Neural cell (in vitro differentiated cells): ENCODE measurements around the gene UHRF2. TPM values are rescaled to one million over a fixed set of nuclear protein-coding genes. Genes with fewer than 3 reads are reported as not detected.

ENCODE experiments used
- H2AFZ ChIP-seq: fragments of 200-600, 300-800 bp; sonication (generic), shearing (Covaris generic); 2 replicates; pipeline ENCODE4 v1.6.0; 2014; ENCODE audit warnings: low read depth, mild to moderate bottlenecking, antibody characterized with exemption, low read length, moderate library complexity
- H3F3A ChIP-seq: fragments of 200-600 bp; shearing (Covaris generic); 2 replicates; pipeline ENCODE4 v1.6.1; 2016; ENCODE audit warnings: mild to moderate bottlenecking, moderate library complexity, mixed read lengths, antibody characterized with exemption, low read length; ENCODE audit not compliant: insufficient read depth, poor library complexity, severe bottlenecking
- H3K27ac ChIP-seq: fragments of 200-600, 300-800 bp; sonication (generic), shearing (Covaris generic); 2 replicates; pipeline ENCODE4 v1.5.1; 2014; ENCODE audit warnings: mild to moderate bottlenecking, low read length, moderate library complexity
- H3K27me3 ChIP-seq: fragments of 300-800, 200-600 bp; sonication (generic), shearing (Covaris generic); 2 replicates; pipeline ENCODE4 v1.6.0; 2014; ENCODE audit warnings: mild to moderate bottlenecking, low read depth, low read length, moderate library complexity; ENCODE audit not compliant: insufficient read depth
- H3K36me3 ChIP-seq: fragments of 300-800, 200-600 bp; sonication (generic), shearing (Covaris generic); 2 replicates; pipeline ENCODE4 v1.5.1; 2014; ENCODE audit warnings: mild to moderate bottlenecking, antibody characterized with exemption, low read length, moderate library complexity; ENCODE audit not compliant: insufficient read depth
- H3K4me2 ChIP-seq: fragments of 300-800, 200-600 bp; sonication (generic), shearing (Covaris generic); 2 replicates; pipeline ENCODE4 v1.6.0; 2014; ENCODE audit warnings: mild to moderate bottlenecking, low read length
- H3K4me3 ChIP-seq: fragments of 300-800, 200-600 bp; sonication (generic), shearing (Covaris generic); 2 replicates; pipeline ENCODE4 v1.5.1; 2014; ENCODE audit warnings: mild to moderate bottlenecking, low read length, moderate library complexity
- H3K79me2 ChIP-seq: fragments of 200-600 bp; shearing (Covaris generic); replicated peaks from 2 replicates; pipeline ENCODE4 v1.6.0; 2014; ENCODE audit warnings: mild to moderate bottlenecking, low read length, moderate library complexity; ENCODE audit not compliant: insufficient read depth
- H3K9ac ChIP-seq: fragments of 300-800, 200-600 bp; sonication (generic), shearing (Covaris generic); 2 replicates; pipeline ENCODE4 v1.6.1; 2016; ENCODE audit warnings: mild to moderate bottlenecking, low read length, mixed read lengths
- H3K9me2 ChIP-seq: fragments of 200-600 bp; shearing (Covaris generic); 2 replicates; pipeline ENCODE4 v1.6.1; 2016; ENCODE audit warnings: mild to moderate bottlenecking, low read length, mixed read lengths; ENCODE audit not compliant: insufficient read depth
- H3K9me3 ChIP-seq: fragments of 200-600, 300-800 bp; sonication (generic), shearing (Covaris generic); 2 replicates; pipeline ENCODE4 v1.6.1; 2016; ENCODE audit warnings: mild to moderate bottlenecking, mixed run types, low read length, moderate library complexity, mixed read lengths
- H4K20me1 ChIP-seq: fragments of 200-600 bp; shearing (Covaris generic); 2 replicates; pipeline ENCODE4 v1.6.1; 2016; ENCODE audit warnings: mild to moderate bottlenecking, mixed run types; ENCODE audit not compliant: insufficient read depth
- EP300 ChIP-seq: fragments of 450-650 bp; conservative IDR thresholded peaks from 2 replicates; pipeline ENCODE4 v1.6.1; 2014; ENCODE audit warnings: antibody characterized with exemption, mild to moderate bottlenecking, moderate library complexity; ENCODE audit not compliant: poor library complexity, severe bottlenecking
- EZH2 ChIP-seq: fragments of 200-600, 300-800 bp; shearing (Covaris generic), sonication (generic); IDR thresholded peaks from 2 replicates; pipeline ENCODE4 v1.6.1; 2014; ENCODE audit warnings: antibody characterized with exemption, low read length, borderline replicate concordance, mild to moderate bottlenecking; ENCODE audit not compliant: insufficient read depth, poor library complexity, severe bottlenecking
- MXI1 ChIP-seq: fragments of 450-650 bp; conservative IDR thresholded peaks from 2 replicates; pipeline ENCODE4 v1.6.1; 2014; ENCODE audit warnings: antibody characterized with exemption, mild to moderate bottlenecking; ENCODE audit not compliant: poor library complexity, severe bottlenecking
- POLR2AphosphoS5 ChIP-seq: IDR thresholded peaks from 2 replicates; pipeline ENCODE4 v1.6.1; 2012
- RAD21 ChIP-seq: fragments of 450-650 bp; conservative IDR thresholded peaks from 2 replicates; pipeline ENCODE4 v1.6.1; 2014; ENCODE audit warnings: antibody characterized with exemption, mild to moderate bottlenecking, moderate library complexity
- SMC3 ChIP-seq: fragments of 450-650 bp; conservative IDR thresholded peaks from 2 replicates; pipeline ENCODE4 v1.6.1; 2014; ENCODE audit warnings: antibody characterized with exemption, mild to moderate bottlenecking, moderate library complexity; ENCODE audit not compliant: poor library complexity
- TAF1 ChIP-seq: IDR thresholded peaks from 2 replicates; pipeline ENCODE4 v1.6.1; 2012; ENCODE audit warnings: low read depth
- polyA plus RNA-seq: library from polyadenylated mRNA; depleted of rRNA; stranded (reverse); fragments of >200 nt; gene quantifications from 2 replicates; pipeline ENCODE4 v1.2.3, GENCODE V29; 2014
- TF ChIP-seq, protein P1 (sequence below): fragments of 450-650 bp; IDR thresholded peaks from 2 replicates; pipeline ENCODE4 v1.5.1; 2014; ENCODE audit warnings: antibody characterized with exemption, mild to moderate bottlenecking, moderate library complexity; ENCODE audit not compliant: poor library complexity, severe bottlenecking
- TF ChIP-seq, protein P2 (sequence below): IDR thresholded peaks from 2 replicates; pipeline ENCODE4 v1.6.1; 2012; ENCODE audit warnings: borderline replicate concordance

Gene UHRF2
- polyA plus RNA-seq, 1 donor from 2014 or later: 96.6 TPM

DNA sequence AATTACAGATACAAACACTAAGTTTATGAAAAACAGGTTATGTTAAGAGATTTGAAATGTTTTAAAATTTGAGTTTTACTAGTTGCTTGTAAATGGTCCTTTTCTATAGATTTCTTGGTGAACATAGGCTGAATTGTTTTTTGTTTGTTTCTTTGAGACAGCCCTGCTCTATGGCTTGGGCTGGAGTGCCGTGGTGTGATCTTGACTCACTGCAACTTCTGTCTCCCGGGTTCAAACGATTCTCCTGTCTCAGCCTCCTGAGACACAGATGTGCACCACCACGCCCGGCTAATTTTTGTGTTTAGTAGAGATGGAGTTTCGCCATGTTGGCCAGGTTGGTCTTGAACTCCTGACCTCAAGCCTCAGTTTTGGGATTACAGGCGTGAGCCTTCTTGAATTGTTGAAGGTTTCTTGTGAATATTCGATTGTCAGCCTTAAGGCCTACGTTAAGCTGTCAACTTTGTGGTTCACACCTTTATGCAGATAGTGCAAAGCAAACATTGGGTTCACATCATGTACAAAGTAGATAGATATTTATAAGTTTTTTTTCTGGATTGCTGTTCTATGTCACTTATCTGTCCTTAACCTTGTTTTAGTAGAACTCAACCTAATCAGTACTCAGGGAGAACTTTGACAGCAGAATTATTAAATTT, 26.2 kb downstream of the UHRF2 start:
- Histone ChIP-seq H3K4me3 (no peak overlapping the region), H3K4me2 (no peak overlapping the region), H3K9ac (no peak overlapping the region), H3K79me2 (peaks cover 53% of the 10 kb centered on the region), H3F3A (no peaks in the 10 kb centered on the region), H3K9me3 (no peaks in the 10 kb centered on the region), H3K27me3 (no peaks in the 10 kb centered on the region), H3K9me2 (no peaks in the 10 kb centered on the region), H4K20me1 (no peaks in the 10 kb centered on the region), H3K27ac (no peak overlapping the region), H3K36me3 (no peaks in the 10 kb centered on the region), H2AFZ (no peak overlapping the region)
- TF ChIP-seq TAF1: no peak

DNA sequence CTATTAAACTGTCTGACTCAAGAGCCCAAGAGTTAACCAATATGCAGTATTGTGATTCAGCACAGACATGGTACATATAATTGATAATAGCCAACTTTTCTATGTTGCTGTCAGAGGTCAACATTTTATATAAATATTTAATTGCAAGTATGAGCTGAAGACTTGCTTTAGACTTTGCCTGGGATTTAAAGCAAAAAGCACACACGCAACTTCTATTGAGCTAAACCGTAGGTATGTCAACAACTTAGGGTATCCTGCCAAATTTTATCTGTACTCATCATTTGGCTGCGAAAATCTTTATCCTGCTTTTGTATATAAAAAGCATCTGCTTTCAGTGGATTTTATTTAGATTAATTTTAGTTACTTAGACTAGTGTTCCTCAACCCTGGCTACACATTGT, 27.4 kb downstream of the UHRF2 start:
- H3K4me3 ChIP-seq: no peak overlapping the region
- no peaks in the 10 kb centered on the region for H4K20me1 ChIP-seq
- H2AFZ ChIP-seq: no peak overlapping the region
- no peaks in the 10 kb centered on the region for H3K27me3 ChIP-seq
- no peaks in the 10 kb centered on the region for H3K36me3 ChIP-seq
- peaks cover 60% of the 10 kb centered on the region for H3K79me2 ChIP-seq
- H3F3A ChIP-seq: no peaks in the 10 kb centered on the region
- no peaks in the 10 kb centered on the region for H3K9me3 ChIP-seq
- H3K27ac ChIP-seq: no peak overlapping the region
- no peak overlapping the region for H3K9ac ChIP-seq
- TF ChIP-seq EP300: no peak
- TF ChIP-seq RAD21: no peak
- TF ChIP-seq SMC3: no peak
- no peak for TF ChIP-seq POLR2AphosphoS5
- TF ChIP-seq, protein P1, sequence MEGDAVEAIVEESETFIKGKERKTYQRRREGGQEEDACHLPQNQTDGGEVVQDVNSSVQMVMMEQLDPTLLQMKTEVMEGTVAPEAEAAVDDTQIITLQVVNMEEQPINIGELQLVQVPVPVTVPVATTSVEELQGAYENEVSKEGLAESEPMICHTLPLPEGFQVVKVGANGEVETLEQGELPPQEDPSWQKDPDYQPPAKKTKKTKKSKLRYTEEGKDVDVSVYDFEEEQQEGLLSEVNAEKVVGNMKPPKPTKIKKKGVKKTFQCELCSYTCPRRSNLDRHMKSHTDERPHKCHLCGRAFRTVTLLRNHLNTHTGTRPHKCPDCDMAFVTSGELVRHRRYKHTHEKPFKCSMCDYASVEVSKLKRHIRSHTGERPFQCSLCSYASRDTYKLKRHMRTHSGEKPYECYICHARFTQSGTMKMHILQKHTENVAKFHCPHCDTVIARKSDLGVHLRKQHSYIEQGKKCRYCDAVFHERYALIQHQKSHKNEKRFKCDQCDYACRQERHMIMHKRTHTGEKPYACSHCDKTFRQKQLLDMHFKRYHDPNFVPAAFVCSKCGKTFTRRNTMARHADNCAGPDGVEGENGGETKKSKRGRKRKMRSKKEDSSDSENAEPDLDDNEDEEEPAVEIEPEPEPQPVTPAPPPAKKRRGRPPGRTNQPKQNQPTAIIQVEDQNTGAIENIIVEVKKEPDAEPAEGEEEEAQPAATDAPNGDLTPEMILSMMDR: no peak
- no peak for TF ChIP-seq TAF1
- TF ChIP-seq, protein P2, sequence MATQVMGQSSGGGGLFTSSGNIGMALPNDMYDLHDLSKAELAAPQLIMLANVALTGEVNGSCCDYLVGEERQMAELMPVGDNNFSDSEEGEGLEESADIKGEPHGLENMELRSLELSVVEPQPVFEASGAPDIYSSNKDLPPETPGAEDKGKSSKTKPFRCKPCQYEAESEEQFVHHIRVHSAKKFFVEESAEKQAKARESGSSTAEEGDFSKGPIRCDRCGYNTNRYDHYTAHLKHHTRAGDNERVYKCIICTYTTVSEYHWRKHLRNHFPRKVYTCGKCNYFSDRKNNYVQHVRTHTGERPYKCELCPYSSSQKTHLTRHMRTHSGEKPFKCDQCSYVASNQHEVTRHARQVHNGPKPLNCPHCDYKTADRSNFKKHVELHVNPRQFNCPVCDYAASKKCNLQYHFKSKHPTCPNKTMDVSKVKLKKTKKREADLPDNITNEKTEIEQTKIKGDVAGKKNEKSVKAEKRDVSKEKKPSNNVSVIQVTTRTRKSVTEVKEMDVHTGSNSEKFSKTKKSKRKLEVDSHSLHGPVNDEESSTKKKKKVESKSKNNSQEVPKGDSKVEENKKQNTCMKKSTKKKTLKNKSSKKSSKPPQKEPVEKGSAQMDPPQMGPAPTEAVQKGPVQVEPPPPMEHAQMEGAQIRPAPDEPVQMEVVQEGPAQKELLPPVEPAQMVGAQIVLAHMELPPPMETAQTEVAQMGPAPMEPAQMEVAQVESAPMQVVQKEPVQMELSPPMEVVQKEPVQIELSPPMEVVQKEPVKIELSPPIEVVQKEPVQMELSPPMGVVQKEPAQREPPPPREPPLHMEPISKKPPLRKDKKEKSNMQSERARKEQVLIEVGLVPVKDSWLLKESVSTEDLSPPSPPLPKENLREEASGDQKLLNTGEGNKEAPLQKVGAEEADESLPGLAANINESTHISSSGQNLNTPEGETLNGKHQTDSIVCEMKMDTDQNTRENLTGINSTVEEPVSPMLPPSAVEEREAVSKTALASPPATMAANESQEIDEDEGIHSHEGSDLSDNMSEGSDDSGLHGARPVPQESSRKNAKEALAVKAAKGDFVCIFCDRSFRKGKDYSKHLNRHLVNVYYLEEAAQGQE: no peak
- no peak for TF ChIP-seq MXI1
- no peaks in the 10 kb centered on the region for H3K9me2 ChIP-seq
- no peak overlapping the region for H3K4me2 ChIP-seq

DNA sequence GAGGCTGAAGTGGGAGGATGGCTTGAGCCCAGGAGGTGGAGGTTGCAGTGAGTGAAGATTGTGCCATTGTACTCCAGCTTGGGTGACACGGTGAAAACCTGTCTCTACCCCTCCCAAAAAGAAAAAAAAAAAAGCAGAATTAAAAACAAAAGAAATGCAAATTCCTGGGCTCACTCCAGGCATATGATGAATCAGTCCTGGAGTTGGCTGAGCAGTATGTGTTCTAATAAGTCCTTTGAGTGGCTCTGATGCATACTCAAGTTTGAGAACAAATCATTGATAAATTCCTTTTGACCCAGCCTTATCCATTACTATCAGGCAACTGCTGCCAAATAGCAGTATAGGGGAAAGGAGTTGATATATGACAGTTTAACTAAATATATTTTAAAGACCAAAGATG, 28.3 kb downstream of the UHRF2 start:
- Histone ChIP-seq H3K4me3 (no peak overlapping the region), H3K9me2 (no peaks in the 10 kb centered on the region), H3K9me3 (no peaks in the 10 kb centered on the region), H3K36me3 (no peaks in the 10 kb centered on the region), H3K9ac (no peak overlapping the region), H3K27ac (no peak overlapping the region), H3F3A (no peaks in the 10 kb centered on the region), H3K4me2 (no peak overlapping the region), H2AFZ (no peak overlapping the region), H4K20me1 (no peaks in the 10 kb centered on the region), H3K27me3 (no peaks in the 10 kb centered on the region), H3K79me2 (peaks cover 60% of the 10 kb centered on the region)
- TF ChIP-seq TAF1: no peak
- TF ChIP-seq, protein P2: no peak
- no peak for TF ChIP-seq MXI1
- no peak for TF ChIP-seq RAD21
- TF ChIP-seq EZH2: no peak
- no peak for TF ChIP-seq SMC3
- TF ChIP-seq, protein P1: no peak
- TF ChIP-seq POLR2AphosphoS5: no peak
